ENCODE measurements around the gene USP3. TPM values are rescaled to one million over a fixed set of nuclear protein-coding genes. Genes with fewer than 3 reads are reported as not detected.

Gene USP3
- total RNA-seq, 2 donors from 2014 or later = 20.1 to 27.4 TPM

- ATAC-seq (peak; percentile 59 to 64), DNase-seq (no peak)
- intact Hi-C loops (cut with DNase I) = loop anchor here in 1 of 2 donors (10.0 kb wide), 1 partner anchor 64 kb away; no protein-coding TSS in a partner anchor
Measured at GRCh38 chr15:63491116-63491827, 13.1 kb upstream of the USP3 start.

GRCh38 chr15:63491979-63492378 lies 12.4 kb upstream of the USP3 start:
- ATAC-seq (no peak), DNase-seq (no peak)
- intact Hi-C loops (cut with DNase I) = loop anchor here in 1 of 2 donors (10.0 kb wide), 1 partner anchor 63 kb away; no protein-coding TSS in a partner anchor

DNA sequence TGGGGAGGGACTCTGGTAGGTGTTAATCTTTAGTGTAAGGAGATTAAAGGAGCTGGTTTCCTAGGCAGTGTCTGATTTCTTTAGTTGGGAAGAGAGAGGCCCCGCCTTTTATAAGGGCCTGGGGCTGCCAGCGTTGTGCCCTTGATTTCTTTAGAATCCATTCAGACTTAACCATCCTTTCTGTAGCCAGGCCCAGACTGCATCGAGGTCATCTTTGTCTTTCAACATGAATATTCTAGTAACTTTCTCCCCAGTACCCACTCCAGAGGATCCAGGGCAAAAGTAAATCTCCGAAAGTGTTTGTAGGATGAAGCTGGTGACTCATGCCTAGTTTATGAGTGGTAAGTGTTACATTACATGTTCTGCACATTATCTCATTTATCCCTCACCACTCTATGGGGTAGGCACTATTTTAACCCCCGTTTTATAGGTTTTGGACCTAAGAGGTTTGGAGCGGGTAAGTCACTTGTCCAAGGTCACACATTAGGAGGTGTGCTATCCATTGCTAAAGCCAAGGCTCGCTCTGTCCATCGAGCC lies 11.8 kb upstream of the USP3 start:
- intact Hi-C loops (cut with DNase I) = loop anchor here in 1 of 2 donors (10.0 kb wide), 1 partner anchor 62 kb away; no protein-coding TSS in a partner anchor
- DNase-seq = no peak
- no peak for ATAC-seq

GRCh38 chr15:63493436-63493835 lies 11.0 kb upstream of the USP3 start:
- no peak for ATAC-seq
- intact Hi-C loops (cut with DNase I) = loop anchor here in 1 of 2 donors (10.0 kb wide), 1 partner anchor 61 kb away; no protein-coding TSS in a partner anchor
- DNase-seq = no peak

- ATAC-seq (no peak), DNase-seq (no peak)
- intact Hi-C loops (cut with DNase I) = loop anchor here in 1 of 2 donors (10.0 kb wide), 1 partner anchor 60 kb away; no protein-coding TSS in a partner anchor
Measured at GRCh38 chr15:63494408-63494807, 10.0 kb upstream of the USP3 start.

- intact Hi-C loops (cut with DNase I) = loop anchor here in 1 of 2 donors (10.0 kb wide), 1 partner anchor 59 kb away; no protein-coding TSS in a partner anchor
- ATAC-seq = no peak
- no peak for DNase-seq
Measured at GRCh38 chr15:63495343-63495742, 9.1 kb upstream of the USP3 start.

DNA sequence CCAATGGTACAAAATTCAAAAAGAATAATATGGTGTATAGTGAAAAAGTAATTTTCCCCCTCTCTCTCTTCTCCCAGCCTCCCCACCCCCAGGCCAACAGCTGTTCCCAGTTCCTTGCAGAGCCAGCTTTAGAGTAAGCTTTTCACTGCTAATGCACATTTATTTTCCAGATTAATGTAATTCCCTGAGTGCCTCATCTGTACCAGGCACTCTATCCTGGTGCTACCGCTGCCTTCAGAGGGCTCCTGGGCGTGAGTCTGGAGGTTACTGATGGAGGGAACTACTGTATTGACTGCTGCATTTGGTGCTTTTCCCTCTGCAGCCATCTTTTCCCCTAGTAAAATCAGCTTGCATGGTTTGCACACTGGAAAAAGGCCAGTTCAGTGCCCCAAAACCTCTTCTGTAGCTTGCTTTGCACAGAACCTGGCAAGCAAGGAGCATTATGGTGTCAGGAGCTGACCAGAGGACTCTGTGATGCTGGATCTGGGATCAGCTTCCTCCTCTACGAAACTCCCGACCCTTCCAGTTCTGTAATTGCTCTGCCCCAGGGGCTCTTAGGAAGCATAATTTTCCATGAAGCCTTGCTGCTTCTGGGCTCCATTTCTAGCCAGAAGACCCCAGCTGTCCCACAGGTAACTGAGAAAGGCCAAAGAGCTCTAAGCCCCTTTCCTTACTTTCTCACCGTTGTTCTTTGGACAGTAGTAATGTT lies 8.5 kb upstream of the USP3 start:
- intact Hi-C loops (cut with DNase I) = loop anchor here in 1 of 2 donors (10.0 kb wide), 1 partner anchor 59 kb away; no protein-coding TSS in a partner anchor
- DNase-seq (no peak), ATAC-seq (no peak)

- intact Hi-C loops (cut with DNase I) = loop anchor here in 1 of 2 donors (10.0 kb wide), 1 partner anchor 57 kb away; no protein-coding TSS in a partner anchor
- DNase-seq = peak; percentile 45
- ATAC-seq = peak; percentile 31 to 40
Measured at GRCh38 chr15:63497642-63498467, 6.5 kb upstream of the USP3 start.

GRCh38 chr15:63499175-63499549 lies 5.2 kb upstream of the USP3 start:
- no peak for ATAC-seq
- DNase-seq = no peak
- intact Hi-C loops (cut with DNase I) = loop anchor here in 1 of 2 donors (10.0 kb wide), 1 partner anchor 56 kb away; no protein-coding TSS in a partner anchor

GRCh38 chr15:63499611-63500010 lies 4.8 kb upstream of the USP3 start:
- intact Hi-C loops (cut with DNase I) = loop anchor here in 1 of 2 donors (10.0 kb wide), 1 partner anchor 55 kb away; no protein-coding TSS in a partner anchor
- ATAC-seq (no peak), DNase-seq (no peak)

- intact Hi-C loops (cut with DNase I) = no loop called here
- DNase-seq (no peak), ATAC-seq (no peak)
Measured at GRCh38 chr15:63500265-63501250, 3.8 kb upstream of the USP3 start.

DNA sequence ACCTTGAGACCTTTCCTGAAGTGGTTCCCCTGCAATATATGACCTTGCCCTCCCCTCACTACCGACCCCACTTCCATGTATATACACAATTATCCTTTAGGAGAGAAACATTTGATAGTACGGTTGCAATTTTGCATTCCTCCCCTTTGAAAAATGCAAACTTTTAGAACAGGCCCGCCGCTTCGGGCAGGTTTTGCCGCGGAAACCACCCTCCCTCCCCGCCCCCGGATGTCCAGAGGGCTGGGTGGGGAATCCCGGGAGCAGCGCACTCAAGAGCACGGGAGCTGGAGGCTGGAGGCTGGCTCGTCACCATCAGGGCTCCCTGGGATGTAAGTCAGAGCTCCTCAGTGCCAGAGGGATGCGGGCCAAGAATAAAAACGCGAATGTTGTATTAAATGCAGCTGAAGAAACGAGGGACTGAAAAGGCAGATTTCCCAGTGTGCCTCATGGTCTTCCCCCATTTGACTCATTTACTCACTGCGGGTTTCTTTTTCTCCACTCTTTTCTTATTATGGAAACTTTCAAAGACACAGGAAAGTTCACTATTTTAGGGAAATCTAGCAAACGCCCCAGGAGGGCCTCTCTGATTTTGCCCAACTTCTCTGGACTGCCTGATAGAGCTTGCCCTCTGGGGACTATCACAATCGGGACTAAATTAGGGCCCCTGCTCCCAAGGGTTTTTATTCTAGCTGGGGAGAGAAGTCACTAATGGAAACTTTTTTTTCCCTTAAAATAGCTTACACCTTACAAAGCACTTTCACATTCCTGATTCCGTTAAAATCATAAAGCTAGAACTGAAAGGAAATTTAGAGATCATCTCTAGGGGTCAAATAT lies 2.9 kb upstream of the USP3 start:
- ATAC-seq = peak in 1 of 2 donors; percentile 14
- intact Hi-C loops (cut with DNase I) = no loop called here
- DNase-seq = peak; percentile 90

GRCh38 chr15:63502137-63502766 lies 2.1 kb upstream of the USP3 start:
- DNase-seq (peak; percentile 29), ATAC-seq (no peak)
- intact Hi-C loops (cut with DNase I) = no loop called here

DNA sequence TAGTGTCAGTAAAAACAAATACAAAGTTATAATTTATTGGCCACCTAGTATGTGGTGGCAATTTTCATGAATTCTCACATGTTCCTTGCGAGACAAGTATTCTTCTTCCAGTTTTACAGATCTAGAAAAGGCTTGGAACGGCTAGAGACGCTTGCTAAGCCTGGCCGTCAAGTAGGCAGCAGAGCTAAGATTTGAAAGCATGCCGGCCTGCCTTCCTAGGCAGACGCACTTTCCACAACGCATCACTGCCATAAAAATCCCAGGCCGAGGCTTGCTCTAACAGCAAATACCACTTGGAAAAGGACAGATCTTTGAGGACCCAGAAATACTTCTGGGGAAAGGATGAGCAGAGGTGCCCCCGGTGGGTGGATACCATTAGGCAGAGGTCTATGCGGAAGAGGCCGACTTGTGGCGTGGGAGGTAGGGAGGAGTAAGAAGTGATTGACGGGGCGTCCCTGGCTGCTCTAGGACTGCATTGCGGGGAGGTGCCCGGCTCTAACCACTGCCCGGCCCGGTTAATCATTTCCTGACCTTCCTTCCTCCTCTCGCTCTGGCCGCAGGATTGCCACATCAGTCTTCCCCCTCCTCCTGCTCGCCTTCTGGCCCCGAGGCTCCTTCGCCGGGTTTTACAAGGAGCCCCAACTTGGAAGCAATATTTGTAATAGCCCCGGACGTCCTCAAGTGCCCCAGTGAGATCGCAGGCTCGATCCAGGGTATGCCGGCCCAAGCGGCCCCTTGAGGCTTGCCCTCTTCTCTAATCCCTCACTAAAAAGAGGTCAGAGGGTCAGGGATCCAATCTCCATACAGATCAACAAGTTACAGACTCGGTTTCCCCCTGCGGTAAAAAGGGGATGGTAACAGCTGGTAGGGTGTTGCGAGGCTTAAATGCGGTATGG lies 1.3 kb upstream of the USP3 start:
- intact Hi-C loops (cut with DNase I) = no loop called here
- peak; percentile 56 to 75 for ATAC-seq
- DNase-seq = peak; percentile 95

GRCh38 chr15:63503739-63504246 lies 600 bp upstream of the USP3 start:
- DNase-seq = peak; percentile 80
- intact Hi-C loops (cut with DNase I) = loop anchor here in 1 of 2 donors (2.0 kb wide), 1 partner anchor 95 kb away; no protein-coding TSS in a partner anchor

More at GRCh38 chr15:63503739-63504246, 600 bp upstream of the USP3 start:
- peak; percentile 13 to 68 for ATAC-seq

Measured in left cardiac atrium (tissue), 4 donors.